Activated T-cell treated with anti-CD3 and anti-CD28 coated beads, Interleukin-2, amount 50 U/mL, for 24 hours (primary cell): Measurements from ENCODE around the gene BCL11B.
A peak's percentile ranks its signal among the peaks of the same experiment; 100 is the strongest.
"Not testable (repeated sequence)": the region's sequence is repeated elsewhere in the genome, so short reads cannot be mapped to it uniquely, and the experiment has no call there.

Source experiments
- DNase-seq: peaks from one replicate; pipeline ENCODE4 v3.0.0-alpha.2; 2020
- H3K27ac Mint-ChIP-seq: 2 replicates; pipeline ENCODE4 v1.8.0; 2020; ENCODE audit warnings: mild to moderate bottlenecking, mixed read lengths
- H3K27me3 Mint-ChIP-seq: 2 replicates; pipeline ENCODE4 v1.8.0; 2020; ENCODE audit warnings: mixed read lengths
- H3K36me3 Mint-ChIP-seq: 2 replicates; pipeline ENCODE4 v1.8.0; 2020; ENCODE audit warnings: low read depth, mixed read lengths
- H3K4me1 Mint-ChIP-seq: 2 replicates; pipeline ENCODE4 v1.8.0; 2020; ENCODE audit warnings: low read depth, mixed read lengths
- H3K4me3 Mint-ChIP-seq: 2 replicates; pipeline ENCODE4 v1.8.0; 2020; ENCODE audit warnings: mild to moderate bottlenecking, moderate library complexity, mixed read lengths
- H3K9me3 Mint-ChIP-seq: 2 replicates; pipeline ENCODE4 v1.8.0; 2020; ENCODE audit warnings: mixed read lengths

Gene BCL11B

DNA sequence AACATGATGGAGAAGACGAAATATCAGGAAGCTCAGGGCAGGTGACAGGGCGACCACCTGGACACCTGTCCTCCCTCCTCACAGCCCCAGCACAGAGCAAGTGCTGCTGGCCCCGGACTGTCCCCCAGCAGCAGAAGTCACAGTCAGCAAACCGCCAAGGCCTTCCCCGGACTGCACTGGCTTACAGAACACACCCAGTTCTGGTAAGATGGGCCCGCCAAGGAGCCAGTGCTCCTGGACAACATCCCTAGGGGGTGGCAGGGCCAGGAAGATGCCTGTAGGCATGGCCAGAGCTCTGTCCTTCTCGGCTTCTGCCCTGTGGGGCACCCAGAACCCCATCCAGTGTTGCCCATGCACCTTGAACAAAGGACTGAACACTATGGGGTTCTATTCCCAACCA, 77.9 kb downstream of the BCL11B start:
- no peaks in the 10 kb centered on the region for H3K9me3 Mint-ChIP-seq
- no peaks in the 10 kb centered on the region for H3K27me3 Mint-ChIP-seq
- peak; percentile 56 for DNase-seq
- peak overlapping the region; percentile 95 for H3K27ac Mint-ChIP-seq
- peaks cover 96% of the 10 kb centered on the region for H3K4me1 Mint-ChIP-seq
- H3K4me3 Mint-ChIP-seq: peak overlapping the region; percentile 85
- H3K36me3 Mint-ChIP-seq: peaks cover 74% of the 10 kb centered on the region

DNA sequence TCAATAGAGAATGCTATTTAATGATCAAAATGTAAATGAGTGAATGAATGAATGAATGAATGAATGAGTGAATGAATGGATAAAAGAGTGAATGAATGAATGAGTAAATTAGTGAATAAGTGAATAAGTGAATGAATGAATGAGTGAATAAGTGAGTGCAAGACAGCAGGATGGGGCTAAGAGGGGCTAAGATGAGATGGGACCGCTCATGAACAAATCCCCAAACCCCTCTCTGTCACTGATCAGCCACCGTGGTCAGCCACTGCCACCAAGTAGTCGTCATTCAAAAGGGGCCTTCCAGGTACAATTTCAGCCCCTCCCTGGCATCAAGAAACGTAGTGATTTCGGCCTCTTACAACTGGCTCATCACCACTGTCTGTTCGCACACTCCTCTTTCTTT, 79.2 kb downstream of the BCL11B start:
- H3K9me3 Mint-ChIP-seq: no peaks in the 10 kb centered on the region
- peaks cover 65% of the 10 kb centered on the region for H3K36me3 Mint-ChIP-seq
- H3K27me3 Mint-ChIP-seq: no peaks in the 10 kb centered on the region
- peak overlapping the region; percentile 85 for H3K4me3 Mint-ChIP-seq
- peak; percentile 50 for DNase-seq
- peak overlapping the region; percentile 95 for H3K27ac Mint-ChIP-seq
- H3K4me1 Mint-ChIP-seq: peaks cover 93% of the 10 kb centered on the region

GRCh38 chr14:99192028-99192621, 79.9 kb downstream of the BCL11B start:
- H3K27me3 Mint-ChIP-seq: no peaks in the 10 kb centered on the region
- peak overlapping the region; percentile 95 for H3K27ac Mint-ChIP-seq
- peaks cover 93% of the 10 kb centered on the region for H3K4me1 Mint-ChIP-seq
- peak overlapping the region; percentile 85 for H3K4me3 Mint-ChIP-seq
- peak; percentile 65 for DNase-seq
- peaks cover 60% of the 10 kb centered on the region for H3K36me3 Mint-ChIP-seq
- no peaks in the 10 kb centered on the region for H3K9me3 Mint-ChIP-seq

DNA sequence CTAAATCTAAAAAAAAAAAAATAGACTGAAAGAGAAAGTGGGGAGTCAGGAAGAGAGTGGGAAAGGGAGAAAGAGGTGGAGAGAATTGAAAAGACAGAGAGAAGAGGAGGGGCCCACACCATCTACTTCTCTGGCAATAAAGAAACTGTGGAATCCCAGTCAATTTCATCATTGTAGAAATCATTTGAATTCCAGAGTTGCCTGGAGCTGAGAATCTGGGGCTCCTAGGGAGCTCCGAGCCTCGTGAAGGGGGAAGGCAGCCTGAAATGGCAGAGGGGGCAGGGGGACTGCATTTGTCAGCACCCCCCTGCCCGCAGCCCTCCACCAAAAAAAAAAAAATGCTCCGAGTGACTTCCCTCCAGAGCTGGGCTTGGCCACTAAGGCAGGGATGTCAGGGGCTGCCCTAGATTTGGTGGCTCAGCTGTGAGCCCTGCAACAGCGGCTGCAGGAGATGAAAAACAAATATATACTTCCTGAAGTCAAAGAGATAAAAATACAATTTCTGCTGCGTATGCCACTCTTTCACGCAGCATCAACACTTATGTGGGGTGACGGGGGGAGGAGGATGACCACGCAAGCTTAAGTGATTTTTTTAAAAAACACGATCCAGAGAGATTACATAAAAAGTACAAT, 80.5 kb downstream of the BCL11B start:
- H3K27ac Mint-ChIP-seq: peak overlapping the region; percentile 95
- H3K9me3 Mint-ChIP-seq: no peaks in the 10 kb centered on the region
- H3K4me3 Mint-ChIP-seq: peak overlapping the region; percentile 85
- no peaks in the 10 kb centered on the region for H3K27me3 Mint-ChIP-seq
- DNase-seq: peak; percentile 51
- H3K36me3 Mint-ChIP-seq: peaks cover 60% of the 10 kb centered on the region
- H3K4me1 Mint-ChIP-seq: peaks cover 93% of the 10 kb centered on the region

DNA sequence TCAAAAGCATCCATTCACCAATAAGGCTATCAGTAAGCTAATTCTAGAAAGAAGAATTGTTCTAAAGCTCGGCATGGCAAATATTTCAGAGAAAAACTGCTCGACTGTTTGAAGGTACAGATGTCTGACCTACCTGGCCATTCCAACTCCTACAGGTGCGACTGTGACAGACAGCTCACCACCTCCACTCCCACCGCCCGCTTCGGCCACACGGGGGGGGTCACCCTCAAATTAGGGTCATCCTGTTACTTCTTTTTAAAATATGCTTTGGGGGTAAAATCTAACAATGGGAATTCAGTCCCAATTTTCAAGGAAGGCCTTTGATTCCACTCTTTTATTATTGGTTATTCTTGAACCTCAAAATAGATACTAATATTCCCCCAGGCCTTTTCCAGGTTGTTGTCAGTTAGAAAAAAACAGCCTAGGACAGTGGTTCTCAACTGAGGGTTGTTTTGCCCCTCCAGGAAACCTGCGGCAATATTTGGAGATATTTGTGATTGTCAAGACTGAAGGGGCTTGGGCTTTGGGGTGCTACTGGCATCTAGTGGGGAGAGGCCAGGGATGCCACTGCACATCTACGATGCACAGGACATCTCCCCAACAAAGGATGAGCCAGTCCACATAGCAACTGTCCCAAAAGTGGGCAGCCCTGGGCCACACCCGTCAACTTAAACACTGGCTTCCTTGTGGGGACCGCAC, 81.2 kb downstream of the BCL11B start:
- peaks cover 59% of the 10 kb centered on the region for H3K36me3 Mint-ChIP-seq
- H3K9me3 Mint-ChIP-seq: no peaks in the 10 kb centered on the region
- peaks cover 93% of the 10 kb centered on the region for H3K4me1 Mint-ChIP-seq
- peak overlapping the region; percentile 95 for H3K27ac Mint-ChIP-seq
- H3K27me3 Mint-ChIP-seq: no peaks in the 10 kb centered on the region
- H3K4me3 Mint-ChIP-seq: peak overlapping the region; percentile 85
- DNase-seq: peak; percentile 61

DNA sequence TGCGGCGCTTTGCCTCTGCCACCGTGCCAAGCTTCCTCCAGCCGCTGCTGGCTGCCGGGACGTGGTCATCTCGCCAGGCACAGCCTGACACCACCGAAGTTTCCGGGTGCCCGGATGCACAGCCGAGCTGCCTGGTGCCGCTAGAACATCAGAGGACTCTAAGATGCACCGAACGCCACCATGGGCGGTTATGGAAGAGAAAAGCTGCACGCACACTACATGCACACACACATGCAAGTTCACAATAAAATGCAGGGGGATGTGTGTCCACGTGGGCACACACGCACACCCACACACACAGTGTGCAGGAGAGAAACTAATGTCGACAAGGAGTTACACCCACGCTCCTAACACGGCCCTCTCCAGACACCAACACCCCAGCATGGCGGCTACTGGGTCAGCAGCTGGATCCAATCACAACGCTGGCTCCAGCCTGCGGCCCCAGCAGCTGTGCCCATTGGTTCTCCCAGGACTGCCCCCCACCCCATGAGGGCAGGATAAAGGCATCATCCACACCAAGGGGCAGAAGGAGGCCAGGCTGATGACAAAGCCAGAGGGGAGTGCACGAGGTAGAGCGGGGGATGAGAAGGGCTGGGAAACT, 82.7 kb downstream of the BCL11B start:
- Mint-ChIP-seq H3K4me1 (peaks cover 93% of the 10 kb centered on the region), H3K36me3 (peaks cover 56% of the 10 kb centered on the region), H3K9me3 (no peaks in the 10 kb centered on the region), H3K27me3 (no peaks in the 10 kb centered on the region), H3K27ac (peak overlapping the region; percentile 95), H3K4me3 (peak overlapping the region; percentile 85)
- DNase-seq: peak; percentile 73

GRCh38 chr14:99188731-99189191, 83.2 kb downstream of the BCL11B start:
- H3K9me3 Mint-ChIP-seq: no peaks in the 10 kb centered on the region
- peak; percentile 74 for DNase-seq
- peak overlapping the region; percentile 85 for H3K4me3 Mint-ChIP-seq
- no peaks in the 10 kb centered on the region for H3K27me3 Mint-ChIP-seq
- peaks cover 93% of the 10 kb centered on the region for H3K4me1 Mint-ChIP-seq
- H3K27ac Mint-ChIP-seq: peak overlapping the region; percentile 95
- H3K36me3 Mint-ChIP-seq: peaks cover 57% of the 10 kb centered on the region

DNA sequence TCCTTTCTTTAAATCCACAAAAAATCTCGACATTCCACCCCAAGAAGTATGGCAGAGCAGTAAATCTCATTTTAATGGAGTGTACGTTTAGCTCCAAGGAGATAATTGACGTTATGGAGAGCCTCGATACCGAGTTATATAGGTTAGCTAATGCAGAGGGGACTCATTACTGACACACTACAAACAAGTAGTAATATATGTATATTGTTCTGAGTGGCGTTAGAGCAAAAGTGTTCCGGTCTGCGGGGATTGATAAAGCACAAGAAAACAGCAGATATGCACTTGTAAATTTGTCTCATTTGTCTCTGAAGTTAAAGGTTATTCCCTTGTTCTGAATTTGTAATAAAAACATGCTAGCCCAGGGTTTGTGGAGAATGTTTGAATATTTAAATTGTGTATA, 84.1 kb downstream of the BCL11B start:
- H3K36me3 Mint-ChIP-seq: peaks cover 60% of the 10 kb centered on the region

DNA sequence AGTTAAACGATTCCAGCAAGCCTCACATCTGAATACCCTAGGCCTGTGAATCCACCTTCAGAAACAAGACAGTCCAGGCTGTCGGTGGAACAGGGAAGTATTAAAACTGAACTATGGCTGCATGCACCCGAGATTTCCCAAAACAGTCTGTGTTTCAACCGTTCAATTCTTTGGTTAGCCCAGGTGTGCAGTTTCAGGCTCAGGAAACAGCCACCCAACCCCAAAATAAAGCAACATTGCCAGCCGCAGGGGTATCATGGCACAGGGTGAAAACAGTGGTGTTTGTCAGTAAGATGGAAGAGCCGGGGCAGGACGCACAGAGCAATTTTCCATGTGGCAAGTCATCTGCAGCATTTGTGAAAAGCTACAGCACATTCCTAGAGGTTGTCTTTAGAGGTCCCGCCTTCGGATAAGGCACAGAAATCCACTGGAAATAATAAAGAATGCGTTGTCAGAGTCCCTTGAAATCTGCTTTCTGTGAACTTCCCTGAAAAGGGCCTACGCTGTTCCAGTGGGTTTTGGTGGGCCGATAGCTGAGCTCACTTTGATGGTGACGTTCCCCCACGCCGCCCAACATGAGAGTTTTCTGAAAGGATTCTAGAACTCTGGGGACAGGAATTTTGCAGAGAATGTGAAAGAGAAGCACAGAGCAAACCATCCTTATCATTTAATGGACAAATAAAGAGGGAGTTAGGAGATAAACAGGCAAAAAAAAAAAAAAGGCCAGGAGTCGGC, 84.9 kb downstream of the BCL11B start:
- H3K4me1 Mint-ChIP-seq: peaks cover 94% of the 10 kb centered on the region
- H3K9me3 Mint-ChIP-seq: no peaks in the 10 kb centered on the region
- peak overlapping the region; percentile 95 for H3K27ac Mint-ChIP-seq
- peaks cover 62% of the 10 kb centered on the region for H3K36me3 Mint-ChIP-seq
- peak; percentile 53 for DNase-seq
- peak overlapping the region; percentile 85 for H3K4me3 Mint-ChIP-seq
- H3K27me3 Mint-ChIP-seq: no peaks in the 10 kb centered on the region

More for the DNA sequence above, 84.1 kb downstream of the BCL11B start:
- H3K27ac Mint-ChIP-seq: peak overlapping the region; percentile 95
- H3K27me3 Mint-ChIP-seq: no peaks in the 10 kb centered on the region
- H3K4me1 Mint-ChIP-seq: peaks cover 93% of the 10 kb centered on the region
- no peaks in the 10 kb centered on the region for H3K9me3 Mint-ChIP-seq
- peak overlapping the region; percentile 85 for H3K4me3 Mint-ChIP-seq
- DNase-seq: peak; percentile 29

DNA sequence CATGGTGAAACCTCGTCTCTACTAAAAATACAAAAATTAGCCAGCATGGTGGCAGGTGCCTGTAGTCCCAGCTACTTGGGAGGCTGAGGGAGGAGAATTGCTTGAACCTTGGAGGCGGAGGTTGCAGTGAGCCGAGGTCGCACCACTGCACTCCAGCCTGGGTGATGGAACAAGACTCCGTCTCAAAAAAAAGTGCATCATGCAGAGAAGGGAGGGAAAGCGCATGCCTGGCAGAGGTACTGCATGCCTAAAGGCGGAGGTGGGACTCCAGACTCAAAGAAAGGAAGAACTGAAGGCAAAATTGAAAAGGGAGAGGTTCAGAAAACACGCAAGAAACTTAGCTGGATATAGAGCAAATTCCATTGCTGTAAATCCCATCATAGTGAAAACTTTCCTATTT, 85.7 kb downstream of the BCL11B start:
- Mint-ChIP-seq H3K27ac (peak overlapping the region; percentile 95), H3K4me3 (peak overlapping the region; percentile 85), H3K36me3 (peaks cover 62% of the 10 kb centered on the region), H3K4me1 (peaks cover 96% of the 10 kb centered on the region)
- not testable (repeated sequence) for H3K27me3 Mint-ChIP-seq, DNase-seq, H3K9me3 Mint-ChIP-seq

GRCh38 chr14:99185436-99186068, 86.4 kb downstream of the BCL11B start:
- peak; percentile 49 for DNase-seq

DNA sequence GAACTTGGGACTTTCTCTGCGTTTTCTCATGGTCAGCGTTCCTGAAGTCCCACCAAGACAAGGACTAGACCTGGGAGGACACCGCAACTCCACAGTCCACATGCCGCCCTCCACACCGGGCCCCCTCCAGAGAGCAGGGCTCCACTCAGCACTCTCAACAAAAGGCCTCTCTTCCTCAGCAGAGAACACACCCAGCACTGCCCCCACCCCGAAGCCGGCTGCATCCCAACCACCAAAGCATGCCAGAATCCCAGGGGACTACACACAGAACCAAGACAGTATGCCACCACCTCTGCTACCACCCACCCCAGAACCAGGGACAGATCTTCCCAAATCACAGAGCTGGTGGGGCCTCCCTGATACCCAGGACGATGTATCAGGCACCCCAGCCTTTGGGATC, 88.3 kb downstream of the BCL11B start:
- Mint-ChIP-seq H3K4me1 (peaks cover 94% of the 10 kb centered on the region), H3K36me3 (peaks cover 77% of the 10 kb centered on the region), H3K4me3 (peak overlapping the region; percentile 85), H3K9me3 (no peaks in the 10 kb centered on the region), H3K27ac (peak overlapping the region; percentile 95), H3K27me3 (no peaks in the 10 kb centered on the region)
- DNase-seq: peak; percentile 36

More at GRCh38 chr14:99185436-99186068, 86.4 kb downstream of the BCL11B start:
- H3K27ac Mint-ChIP-seq: peak overlapping the region; percentile 95
- H3K4me3 Mint-ChIP-seq: peak overlapping the region; percentile 85
- H3K36me3 Mint-ChIP-seq: peaks cover 68% of the 10 kb centered on the region
- no peaks in the 10 kb centered on the region for H3K9me3 Mint-ChIP-seq
- H3K27me3 Mint-ChIP-seq: no peaks in the 10 kb centered on the region
- peaks cover 96% of the 10 kb centered on the region for H3K4me1 Mint-ChIP-seq

DNA sequence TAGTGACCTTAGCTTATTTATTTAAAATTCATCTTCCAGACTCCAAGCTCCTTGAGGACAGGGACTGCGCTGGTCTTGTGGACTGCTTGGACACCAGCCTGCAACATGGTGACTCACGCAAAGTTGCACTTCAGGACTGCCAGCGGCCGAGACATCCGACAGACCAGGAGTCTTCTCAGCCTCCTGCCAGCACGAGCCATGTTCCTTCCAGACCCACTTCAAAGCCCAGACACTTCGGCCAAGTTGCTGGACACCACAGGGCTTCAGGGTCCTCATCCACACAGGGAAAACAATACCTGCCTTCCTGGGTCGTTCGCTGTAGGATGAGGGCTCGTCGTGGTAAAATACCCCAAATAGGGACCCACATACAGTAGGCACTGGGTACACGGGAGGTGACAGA, 88.7 kb downstream of the BCL11B start:
- no peaks in the 10 kb centered on the region for H3K27me3 Mint-ChIP-seq
- peak overlapping the region; percentile 85 for H3K4me3 Mint-ChIP-seq
- peak; percentile 39 for DNase-seq
- peaks cover 97% of the 10 kb centered on the region for H3K4me1 Mint-ChIP-seq
- H3K36me3 Mint-ChIP-seq: peaks cover 81% of the 10 kb centered on the region
- peak overlapping the region; percentile 95 for H3K27ac Mint-ChIP-seq
- H3K9me3 Mint-ChIP-seq: no peaks in the 10 kb centered on the region
